Caco-2 (cell line): ENCODE data around the gene MICAL3. TPM values are rescaled to one million over a fixed set of nuclear protein-coding genes. Genes with fewer than 3 reads are reported as not detected.
A peak's percentile ranks its signal among the peaks of the same experiment; 100 is the strongest.

Experiments
- BruUV-seq: library from RNA; stranded (reverse); fragments of 400-500 nt; replicated peaks from 2 replicates; lab custom pipeline; 2021; lab: Mats Ljungman, UMichigan
- CTCF ChIA-PET: fragments of 300-600 bp; sonication (Branson Sonifier 250); formaldehyde crosslinking; loops from one replicate; lab custom pipeline; 2022; ENCODE audit warnings: antibody characterized with exemption; lab: Charles Lee
- POLR2A ChIA-PET: fragments of 300-600 bp; sonication (Branson Sonifier 250); formaldehyde crosslinking; loops from one replicate; lab custom pipeline; 2022; ENCODE audit warnings: antibody characterized with exemption; lab: Charles Lee
- DNase-seq, 2 experiments: peaks; one replicate each; pipeline versions ENCODE4 v3.0.0 to v3.0.0-alpha.2; 2020 to 2022
- H3K27me3 ChIP-seq: replicated peaks from 2 replicates; pipeline ENCODE4 v1.6.0; 2011; ENCODE audit warnings: low read length; ENCODE audit not compliant: control insufficient read depth, insufficient read depth
- H3K36me3 ChIP-seq: 2 replicates; pipeline ENCODE4 v1.5.1; 2011; ENCODE audit warnings: low read length; ENCODE audit not compliant: control insufficient read depth, insufficient read depth
- H3K4me1 ChIP-seq: fragments of 250-450 bp; sonication (Bioruptor Pico); 2 replicates; pipeline ENCODE4 v1.5.1; 2020; ENCODE audit warnings: mild to moderate bottlenecking
- H3K4me3 ChIP-seq: 2 replicates; pipeline ENCODE4 v1.5.1; 2011; ENCODE audit warnings: low read depth, mild to moderate bottlenecking, control low read depth, low read length
- H3K9me3 ChIP-seq: fragments of 250-450 bp; sonication (Bioruptor Pico); 2 replicates; pipeline ENCODE4 v1.5.1; 2020; ENCODE audit warnings: mild to moderate bottlenecking, moderate library complexity
- H3K27ac Mint-ChIP-seq: one replicate; pipeline ENCODE4 v1.8.0; 2022; ENCODE audit warnings: mixed read lengths; ENCODE audit not compliant: unreplicated experiment
- H3K27me3 Mint-ChIP-seq: one replicate; pipeline ENCODE4 v1.8.0; 2022; ENCODE audit warnings: mixed read lengths; ENCODE audit not compliant: insufficient read depth, unreplicated experiment
- H3K36me3 Mint-ChIP-seq: one replicate; pipeline ENCODE4 v1.8.0; 2022; ENCODE audit warnings: mild to moderate bottlenecking, mixed read lengths; ENCODE audit not compliant: insufficient read depth, unreplicated experiment
- H3K4me1 Mint-ChIP-seq: one replicate; pipeline ENCODE4 v1.8.0; 2022; ENCODE audit warnings: low read depth, mixed read lengths; ENCODE audit not compliant: unreplicated experiment
- H3K4me3 Mint-ChIP-seq: one replicate; pipeline ENCODE4 v1.8.0; 2022; ENCODE audit warnings: mild to moderate bottlenecking, moderate library complexity, mixed read lengths; ENCODE audit not compliant: unreplicated experiment
- H3K9me3 Mint-ChIP-seq: one replicate; pipeline ENCODE4 v1.8.0; 2022; ENCODE audit warnings: mixed read lengths; ENCODE audit not compliant: unreplicated experiment
- CTCF ChIP-seq, 2 experiments: fragments of 200-600 bp in 1 of 2; IDR thresholded peaks; 1 replicate in 1 of 2; 2 replicates in 1 of 2; pipeline versions ENCODE4 v1.5.1 to v1.8.0; 2011 to 2022; ENCODE audit warnings: antibody characterized with exemption in 1 of 2, control low read depth in 1 of 2, inconsistent platforms in 1 of 2, low read depth in 1 of 2, low read length in 1 of 2, mild to moderate bottlenecking in 1 of 2, moderate library complexity in 1 of 2; ENCODE audit not compliant: insufficient read depth in 1 of 2, severe bottlenecking in 1 of 2, unreplicated experiment in 1 of 2
- intact Hi-C: fragments of 100-400 bp; cut with micrococcal nuclease; formaldehyde crosslinking; loops from one replicate; pipeline ENCODE4 v1.10.0; 2022; ENCODE audit not compliant: unreplicated experiment
- total RNA-seq: library from RNA; stranded (reverse); gene quantifications from 2 replicates; pipeline ENCODE4 v1.2.3, GENCODE V29; 2022

Gene MICAL3
- total RNA-seq, 1 experiment from 2014 or later: 65.6 TPM

DNA sequence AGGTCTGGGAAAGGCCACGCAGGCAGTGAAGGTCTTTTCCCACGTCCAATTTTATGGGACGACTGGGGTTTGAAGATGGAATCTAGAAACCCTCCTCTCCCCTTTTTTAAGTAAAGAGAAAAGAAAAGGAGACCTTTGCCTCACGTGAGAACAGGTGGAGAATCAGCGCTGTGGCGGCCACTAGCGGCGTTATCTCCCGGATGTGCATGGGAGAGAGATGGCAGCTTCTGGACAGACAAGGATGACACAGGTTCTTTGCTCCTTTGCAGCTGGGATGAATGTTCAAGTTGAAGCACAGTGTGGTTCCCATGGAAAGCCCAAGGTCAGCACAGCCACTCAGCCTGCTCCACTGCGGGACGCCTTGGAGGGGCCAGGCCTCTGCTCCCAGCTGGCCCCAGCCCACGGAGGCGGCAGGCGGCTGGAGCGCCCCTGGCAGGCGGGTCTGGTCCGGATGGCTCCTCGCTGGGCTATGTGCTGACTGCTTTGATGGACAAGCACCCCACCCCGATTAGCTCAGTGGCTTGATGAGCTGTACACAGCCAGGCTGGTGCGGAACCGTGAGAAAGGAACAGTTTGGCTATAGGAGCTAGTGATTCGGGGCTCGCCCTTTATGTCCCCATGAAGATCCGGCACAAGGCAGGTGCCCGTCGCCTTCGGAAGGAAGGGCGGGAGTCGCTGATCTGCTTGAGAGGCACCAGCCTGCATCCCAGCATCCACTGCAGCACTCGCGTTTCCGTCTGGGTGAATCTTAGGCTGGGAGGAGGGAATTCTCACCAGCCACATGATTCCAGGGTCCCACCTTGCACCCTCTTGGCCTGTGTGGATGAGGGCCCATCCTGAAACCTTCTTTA is 235.6 kb downstream of the MICAL3 start:
- no TSS peak for BruUV-seq
- H3K4me3 Mint-ChIP-seq: no peak overlapping the region

DNA sequence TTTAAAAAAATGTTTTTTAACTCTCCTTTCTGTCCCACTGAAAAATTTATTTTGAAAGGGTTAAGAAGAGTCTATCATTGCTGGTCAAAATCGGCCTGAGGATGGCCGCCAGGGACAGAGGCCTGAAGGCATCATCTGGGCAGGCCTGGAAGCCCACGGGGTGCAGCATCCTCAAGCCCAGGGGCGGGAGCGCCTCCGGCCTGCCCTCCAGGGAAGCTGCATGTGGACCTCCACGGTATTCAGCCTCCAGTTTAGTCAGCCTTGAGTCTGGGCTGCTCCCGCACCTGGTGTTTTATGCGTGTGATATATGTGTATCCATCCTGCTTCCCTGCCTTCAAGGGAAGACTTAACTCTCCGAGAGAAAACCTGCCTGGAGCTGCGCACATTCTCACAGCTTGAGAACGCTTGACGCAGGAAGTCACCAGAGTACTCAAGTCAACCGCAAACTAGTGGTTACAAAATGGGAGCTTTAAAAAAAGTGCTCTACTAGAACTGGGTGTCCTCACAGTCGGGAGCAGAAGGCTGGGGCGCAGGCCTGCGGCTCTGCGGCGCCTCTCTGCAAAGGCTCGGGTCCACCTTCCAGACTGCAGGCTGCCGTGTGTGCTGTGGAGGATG is 236.5 kb downstream of the MICAL3 start:
- Histone ChIP-seq H3K4me1 (peaks cover 10% of the 10 kb centered on the region), H3K27me3 (no peaks in the 10 kb centered on the region), H3K9me3 (no peaks in the 10 kb centered on the region), H3K36me3 (no peaks in the 10 kb centered on the region), H3K4me3 (no peak overlapping the region)
- H3K27ac Mint-ChIP-seq: no peak overlapping the region
- no TSS peak for BruUV-seq
- H3K9me3 Mint-ChIP-seq: no peaks in the 10 kb centered on the region
- H3K4me1 Mint-ChIP-seq: peaks cover 1% of the 10 kb centered on the region
- no peak for TF ChIP-seq CTCF (IDR thresholded peaks at IDR 0.05; ENCODE audit: insufficient read depth in 1 of 2, low read depth in 1 of 2, low read length in 1 of 2, severe bottlenecking in 1 of 2, unreplicated experiment in 1 of 2)
- no peak for DNase-seq
- H3K4me3 Mint-ChIP-seq: no peak overlapping the region
- ChIA-PET CTCF (interaction anchor here (5.3 kb wide), 1 partner anchor 45 kb away, joined by 59 read pairs; no protein-coding TSS in a partner anchor), POLR2A (no interaction called here)
- intact Hi-C loops: loop anchor here (5.0 kb wide), 1 partner anchor 231 kb away; no protein-coding TSS in a partner anchor
- H3K27me3 Mint-ChIP-seq: no peaks in the 10 kb centered on the region
- H3K36me3 Mint-ChIP-seq: peaks cover 17% of the 10 kb centered on the region

More for the DNA sequence above, 235.6 kb downstream of the MICAL3 start:
- peaks cover 16% of the 10 kb centered on the region for H3K4me1 ChIP-seq
- Mint-ChIP-seq H3K36me3 (peaks cover 17% of the 10 kb centered on the region), H3K9me3 (no peaks in the 10 kb centered on the region), H3K27me3 (no peaks in the 10 kb centered on the region), H3K4me1 (peaks cover 10% of the 10 kb centered on the region), H3K27ac (no peak overlapping the region)
- ChIA-PET POLR2A (no interaction called here), CTCF (interaction anchor here (5.3 kb wide), 1 partner anchor 46 kb away, joined by 59 read pairs; no protein-coding TSS in a partner anchor)
- peak in 1 of 2 experiments; percentile 56 for TF ChIP-seq CTCF (IDR thresholded peaks at IDR 0.05; ENCODE audit: insufficient read depth in 1 of 2, low read depth in 1 of 2, low read length in 1 of 2, severe bottlenecking in 1 of 2, unreplicated experiment in 1 of 2)
- intact Hi-C loops: loop anchor here (5.0 kb wide), 1 partner anchor 231 kb away; no protein-coding TSS in a partner anchor
- no peak overlapping the region for H3K4me3 ChIP-seq
- H3K36me3 ChIP-seq: no peaks in the 10 kb centered on the region
- peak in 1 of 2 experiments; percentile 43 for DNase-seq
- H3K27me3 ChIP-seq: no peaks in the 10 kb centered on the region
- H3K9me3 ChIP-seq: no peaks in the 10 kb centered on the region

GRCh38 chr22:17787241-17787640 is 237.1 kb downstream of the MICAL3 start:
- Histone ChIP-seq H3K4me1 (peaks cover 10% of the 10 kb centered on the region), H3K36me3 (no peaks in the 10 kb centered on the region), H3K9me3 (no peaks in the 10 kb centered on the region), H3K4me3 (no peak overlapping the region), H3K27me3 (no peaks in the 10 kb centered on the region)
- Mint-ChIP-seq H3K4me3 (no peak overlapping the region), H3K27ac (no peak overlapping the region), H3K36me3 (peaks cover 17% of the 10 kb centered on the region), H3K27me3 (no peaks in the 10 kb centered on the region), H3K4me1 (no peaks in the 10 kb centered on the region), H3K9me3 (no peaks in the 10 kb centered on the region)
- intact Hi-C loops: loop anchor here (5.0 kb wide), 1 partner anchor 230 kb away; no protein-coding TSS in a partner anchor
- BruUV-seq: no TSS peak
- CTCF ChIA-PET: interaction anchor here (5.3 kb wide), 1 partner anchor 45 kb away, joined by 59 read pairs; no protein-coding TSS in a partner anchor
- DNase-seq: no peak
- POLR2A ChIA-PET: no interaction called here
- no peak for TF ChIP-seq CTCF (IDR thresholded peaks at IDR 0.05; ENCODE audit: insufficient read depth in 1 of 2, low read depth in 1 of 2, low read length in 1 of 2, severe bottlenecking in 1 of 2, unreplicated experiment in 1 of 2)
